GM11168 (cell line): Measurements from ENCODE around the gene MED14.

Source experiments
- in situ Hi-C: fragments of 300-500 bp; cut with MboI; formaldehyde crosslinking; loops from one replicate; pipeline ENCODE4 v1.12.0; 2022; ENCODE audit warnings: low sequenced_read_pairs; ENCODE audit not compliant: unreplicated experiment

Gene MED14

DNA sequence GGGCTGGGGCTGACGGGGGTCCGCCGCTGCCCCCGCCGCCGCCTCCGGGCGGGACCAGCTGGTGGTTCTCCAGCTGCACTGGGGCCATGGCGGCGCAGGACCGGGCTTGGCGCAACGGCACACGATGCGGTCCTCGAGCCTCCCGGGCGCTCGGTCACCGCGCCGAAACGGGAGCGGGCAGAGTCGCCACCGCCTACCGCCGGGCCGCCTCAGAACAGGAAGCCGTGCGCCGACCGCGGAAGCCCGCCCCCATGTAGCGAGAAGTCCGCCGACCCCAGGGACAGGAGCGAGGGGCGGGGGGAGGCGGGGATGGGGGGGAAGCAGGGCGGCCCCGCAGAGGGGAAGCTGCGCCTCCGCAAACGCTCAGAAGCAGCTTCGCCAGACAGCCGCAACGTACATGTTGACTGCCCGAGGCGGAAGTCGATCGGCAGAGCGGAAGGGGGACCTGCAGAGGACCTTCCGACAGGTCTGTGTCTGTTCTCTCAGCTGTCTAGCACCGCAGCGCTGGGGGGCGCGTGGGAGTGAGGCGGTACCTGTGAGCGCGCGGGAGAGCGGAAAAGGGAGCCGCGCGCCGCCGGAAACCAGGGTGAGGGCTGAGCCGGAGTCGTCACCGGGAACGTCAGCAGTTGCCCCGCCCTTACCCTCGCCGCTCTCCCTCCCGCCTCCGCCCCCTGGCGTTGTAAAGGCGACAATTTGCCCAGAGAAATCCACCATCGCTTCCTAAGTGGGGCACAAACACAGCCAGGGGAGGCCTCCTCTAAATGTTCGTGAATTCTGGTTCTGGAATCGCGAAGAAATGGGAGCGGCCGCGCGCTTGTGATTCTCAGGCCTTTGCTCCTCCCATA lies at the start of gene MED14:
Gene MED14, minus strand, starts transcription at position 218 of the 845 bp plus-strand sequence. Its CDS starts 130 bp downstream, at position 88.
- in situ Hi-C loops, result no loop called here

DNA sequence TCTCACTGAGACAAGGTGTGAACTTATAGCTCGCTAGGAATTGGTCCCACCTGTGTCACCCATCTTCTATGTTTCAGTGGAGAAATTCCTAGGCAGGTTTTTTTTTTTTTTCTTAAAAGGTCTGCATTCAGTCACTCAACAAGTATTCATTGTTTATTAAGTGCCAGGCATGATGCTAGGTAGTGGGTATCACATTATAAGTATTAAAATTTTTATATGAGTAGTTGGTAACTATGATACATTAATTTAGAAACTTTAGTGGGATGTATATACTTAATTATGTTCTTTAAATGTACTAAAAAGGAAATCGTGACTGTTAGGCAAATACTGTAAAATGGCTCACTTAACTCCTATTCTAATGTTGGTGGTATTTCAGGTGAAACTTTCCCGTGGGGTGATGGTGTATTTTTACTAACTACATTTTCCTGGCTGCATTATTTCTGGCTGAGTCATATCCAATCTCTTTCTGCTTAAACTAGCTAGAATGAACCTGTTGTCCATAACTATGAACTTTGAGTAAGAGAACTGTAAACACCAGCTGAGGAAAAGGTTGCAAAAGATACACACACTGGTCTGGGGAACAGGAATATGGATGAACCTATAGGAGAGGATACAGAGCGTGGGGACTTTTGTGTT lies 49.3 kb upstream of the MED14 start:
- in situ Hi-C loops, result loop anchor here (25.0 kb wide), 1 partner anchor 122 kb away; no protein-coding TSS in a partner anchor

DNA sequence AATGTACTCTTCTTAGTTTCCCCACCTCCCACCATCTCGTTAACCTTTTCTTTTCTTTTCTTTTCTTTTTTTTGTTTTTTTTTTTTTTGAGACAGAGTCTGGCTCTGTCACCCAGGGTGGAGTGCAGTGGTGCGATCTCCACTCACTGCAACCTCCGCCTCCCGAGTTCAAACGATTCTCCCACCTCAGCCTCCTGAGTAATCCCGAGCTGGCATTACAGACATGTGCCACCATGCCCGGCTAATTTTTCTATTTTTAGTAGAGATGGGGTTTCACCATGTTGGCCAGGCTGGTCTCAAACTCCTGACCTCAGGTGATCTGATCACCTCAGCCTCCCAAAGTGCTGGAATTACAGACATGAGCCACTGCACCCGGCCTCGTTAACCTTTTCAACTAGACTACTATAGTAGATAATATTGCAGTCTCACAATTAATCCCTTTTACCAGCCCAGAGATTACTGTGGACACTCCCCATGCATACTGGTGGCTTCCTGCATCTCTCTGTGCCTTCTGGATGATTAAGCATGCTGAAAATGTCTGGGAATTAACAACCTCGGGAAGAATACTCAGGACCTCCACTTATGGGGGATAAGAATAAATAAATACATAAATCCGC lies 47.4 kb upstream of the MED14 start:
- in situ Hi-C loops, result loop anchor here (25.0 kb wide), 1 partner anchor 120 kb away; no protein-coding TSS in a partner anchor

DNA sequence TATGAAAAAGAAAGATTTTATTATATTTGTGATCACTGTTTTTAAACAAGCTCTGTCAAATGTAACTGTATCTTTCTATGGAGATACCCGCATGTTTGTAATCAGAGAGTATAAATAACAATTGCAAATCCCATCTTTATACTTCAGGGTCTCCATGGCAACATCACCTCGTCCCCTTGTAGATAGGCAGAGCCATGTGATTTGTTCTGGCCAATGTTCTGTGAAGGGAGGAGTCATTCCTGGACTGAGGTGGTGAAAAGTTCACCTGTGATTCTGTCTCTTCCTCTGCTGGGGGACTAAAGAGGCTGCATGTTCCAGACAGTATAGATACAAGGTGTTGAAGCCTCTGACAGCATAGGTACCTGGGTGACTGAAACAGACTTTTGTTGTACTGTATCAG lies 45.6 kb upstream of the MED14 start:
- in situ Hi-C loops, result loop anchor here (25.0 kb wide), 1 partner anchor 119 kb away; no protein-coding TSS in a partner anchor

DNA sequence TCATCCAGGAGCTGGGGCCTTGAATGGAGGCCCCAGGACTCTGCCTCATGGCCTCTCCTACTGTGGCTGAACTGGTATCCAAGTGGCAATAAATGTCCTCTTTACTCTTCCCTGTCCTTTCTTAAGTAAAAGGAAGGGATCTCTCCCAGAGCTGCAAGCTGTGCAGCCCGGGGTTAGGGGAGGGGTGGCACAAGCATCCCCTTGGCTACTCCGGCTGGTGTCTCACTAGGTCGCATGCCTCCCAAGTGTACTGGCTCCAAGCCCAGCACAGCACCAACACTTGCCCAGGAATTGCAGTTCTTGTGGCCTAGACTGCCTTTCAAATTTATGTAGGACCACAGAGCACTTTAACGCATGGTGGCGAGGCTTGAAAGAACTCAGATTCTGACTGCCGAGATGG lies 44.7 kb upstream of the MED14 start:
- in situ Hi-C loops, result loop anchor here (25.0 kb wide), 1 partner anchor 118 kb away; no protein-coding TSS in a partner anchor

DNA sequence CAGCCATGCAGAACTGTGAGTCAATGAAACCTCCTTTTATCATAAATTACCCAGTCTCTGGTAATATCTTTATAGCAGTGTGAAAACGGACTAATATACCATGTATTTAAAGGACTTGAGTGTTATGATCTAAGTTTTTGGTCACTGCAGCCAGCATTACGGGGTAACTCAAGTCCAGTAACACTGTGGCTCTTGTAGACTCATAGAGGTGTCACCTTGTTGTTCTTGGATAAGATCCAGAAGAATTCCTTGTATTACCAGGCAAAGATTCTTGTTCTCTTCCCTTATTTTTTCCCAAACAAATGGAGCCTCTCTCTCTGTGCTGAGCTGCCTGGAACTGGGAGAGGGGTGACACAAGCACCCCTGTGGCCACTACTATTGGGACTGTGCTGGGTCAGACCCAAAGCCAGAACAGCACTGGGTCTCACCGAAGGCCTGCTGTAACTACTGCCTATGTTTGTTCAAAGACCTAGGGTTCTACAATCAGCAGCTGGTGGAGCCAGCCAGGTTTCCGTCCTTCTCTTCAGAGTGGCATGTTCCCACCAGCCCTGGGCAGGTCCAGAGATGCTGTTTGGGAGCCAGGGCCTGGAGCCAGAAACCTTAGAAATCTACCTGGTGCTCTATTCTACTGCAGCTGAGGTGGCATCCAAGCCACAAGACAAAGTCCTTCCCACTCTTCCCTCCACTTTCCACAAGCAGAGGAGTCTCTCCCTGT lies 43.7 kb upstream of the MED14 start:
- in situ Hi-C loops, result loop anchor here (25.0 kb wide), 1 partner anchor 117 kb away; no protein-coding TSS in a partner anchor

DNA sequence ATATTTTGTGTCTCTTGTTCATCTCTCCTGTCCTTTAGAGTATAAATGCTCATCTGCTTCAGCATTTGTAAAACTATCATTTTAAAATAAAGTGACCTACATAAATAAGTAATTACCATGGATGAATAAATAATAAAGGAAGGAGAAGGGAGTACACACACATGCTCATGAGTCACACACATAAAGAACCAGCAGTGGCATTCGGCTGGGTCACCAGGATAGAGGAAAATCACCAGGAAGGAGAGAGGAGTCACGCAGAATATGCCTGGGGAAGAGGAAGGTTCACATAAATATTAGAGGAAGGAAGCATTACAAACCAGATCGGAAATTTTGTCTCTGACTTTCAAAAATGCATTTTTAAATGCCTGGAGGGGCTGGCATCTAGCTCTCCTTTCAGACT lies 38.5 kb upstream of the MED14 start:
- in situ Hi-C loops, result no loop called here

DNA sequence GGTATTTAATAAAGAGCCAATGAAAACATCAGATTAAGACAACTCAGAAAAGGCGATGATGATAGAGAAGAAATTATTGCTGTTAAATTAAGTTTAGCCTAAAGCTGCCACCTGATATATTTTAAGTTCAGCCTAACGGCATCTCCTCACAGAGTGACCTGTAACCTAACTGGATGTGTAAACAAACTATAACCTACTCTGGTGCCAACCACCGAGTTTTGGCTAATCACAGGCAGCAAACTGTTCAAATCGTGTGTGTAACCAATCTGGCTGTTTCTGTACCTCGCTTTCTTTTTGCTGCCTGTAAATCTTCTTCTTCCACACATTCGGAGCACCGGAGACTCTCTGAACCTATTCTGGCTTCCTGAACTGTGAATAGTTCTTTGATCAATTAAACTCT lies 37.8 kb upstream of the MED14 start:
- in situ Hi-C loops, result no loop called here

DNA sequence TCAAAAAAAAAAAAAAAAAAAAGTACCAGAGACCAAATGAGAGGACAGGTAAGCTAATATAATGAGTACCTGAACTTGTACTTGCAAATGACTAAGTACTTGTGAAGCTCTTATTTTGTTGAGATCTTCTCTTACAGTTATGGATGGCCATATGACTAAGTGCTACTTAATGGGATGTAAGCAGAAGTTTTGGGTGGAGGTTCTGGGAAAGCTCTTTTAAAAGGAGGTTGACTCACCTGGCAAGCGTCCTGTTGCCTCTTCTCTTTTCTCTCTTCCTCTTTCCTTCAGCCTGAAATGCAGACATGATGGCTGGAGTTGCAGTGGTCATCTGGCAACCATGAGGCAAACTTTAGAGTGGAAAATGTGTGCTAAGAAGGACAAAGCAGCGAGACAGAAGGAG lies 36.9 kb upstream of the MED14 start:
- in situ Hi-C loops, result no loop called here

DNA sequence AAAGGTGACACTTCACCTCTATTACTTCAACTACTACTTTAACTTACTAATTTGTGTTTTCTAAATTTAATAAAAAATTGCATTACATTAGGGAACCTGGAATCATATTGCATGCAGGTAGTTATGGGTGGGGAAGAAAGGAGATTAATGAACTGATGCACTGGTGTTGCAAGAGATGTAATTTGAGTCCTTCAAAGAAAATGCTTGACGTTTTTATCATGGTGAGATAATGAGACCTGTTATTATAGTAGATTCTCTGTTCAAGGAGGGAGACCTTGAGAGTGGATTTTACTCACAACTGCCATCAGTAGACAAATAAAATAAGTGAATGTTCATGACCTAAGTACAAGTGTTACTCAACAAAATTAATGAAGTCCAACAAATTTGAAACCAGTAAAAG lies 26.4 kb upstream of the MED14 start:
- in situ Hi-C loops, result no loop called here

DNA sequence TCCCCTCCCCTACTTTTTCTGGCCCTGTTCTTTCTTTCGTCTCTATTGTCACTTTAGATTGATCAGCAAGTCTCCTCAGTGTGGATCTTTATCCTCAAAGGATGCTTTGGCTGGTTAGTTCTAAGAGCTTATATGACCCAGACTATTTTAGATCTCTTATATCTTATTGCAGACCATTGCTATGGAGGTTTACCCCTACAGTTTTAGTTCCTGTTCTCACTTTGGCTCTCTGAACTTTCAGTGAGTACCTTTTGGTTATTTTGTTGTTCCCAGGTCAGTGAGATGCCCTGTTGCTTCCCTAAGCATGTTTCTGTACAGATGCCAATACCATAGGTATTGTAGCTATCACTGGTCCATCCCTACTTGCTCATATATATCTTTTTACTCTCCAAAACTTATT lies 24.0 kb upstream of the MED14 start:
- in situ Hi-C loops, result no loop called here

DNA sequence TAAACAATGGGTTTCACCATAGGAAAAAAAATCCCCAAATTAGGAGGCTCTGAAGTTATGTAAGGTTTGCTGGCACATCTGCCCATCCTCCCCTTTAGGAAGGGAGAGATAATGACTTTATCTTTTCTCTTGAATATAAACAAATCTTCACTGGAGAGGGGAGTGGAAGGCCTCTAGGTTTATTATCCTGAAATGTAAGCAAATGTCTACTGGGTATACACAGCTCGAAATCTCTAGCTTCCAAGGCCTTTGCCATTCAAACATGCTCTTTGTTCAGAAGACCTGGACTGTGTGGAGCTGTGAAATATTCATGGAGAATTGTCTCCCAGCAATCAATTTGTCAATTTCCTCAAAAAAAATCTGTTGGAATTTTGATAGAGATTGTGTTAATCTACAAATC lies 21.7 kb upstream of the MED14 start:
- in situ Hi-C loops, result no loop called here

DNA sequence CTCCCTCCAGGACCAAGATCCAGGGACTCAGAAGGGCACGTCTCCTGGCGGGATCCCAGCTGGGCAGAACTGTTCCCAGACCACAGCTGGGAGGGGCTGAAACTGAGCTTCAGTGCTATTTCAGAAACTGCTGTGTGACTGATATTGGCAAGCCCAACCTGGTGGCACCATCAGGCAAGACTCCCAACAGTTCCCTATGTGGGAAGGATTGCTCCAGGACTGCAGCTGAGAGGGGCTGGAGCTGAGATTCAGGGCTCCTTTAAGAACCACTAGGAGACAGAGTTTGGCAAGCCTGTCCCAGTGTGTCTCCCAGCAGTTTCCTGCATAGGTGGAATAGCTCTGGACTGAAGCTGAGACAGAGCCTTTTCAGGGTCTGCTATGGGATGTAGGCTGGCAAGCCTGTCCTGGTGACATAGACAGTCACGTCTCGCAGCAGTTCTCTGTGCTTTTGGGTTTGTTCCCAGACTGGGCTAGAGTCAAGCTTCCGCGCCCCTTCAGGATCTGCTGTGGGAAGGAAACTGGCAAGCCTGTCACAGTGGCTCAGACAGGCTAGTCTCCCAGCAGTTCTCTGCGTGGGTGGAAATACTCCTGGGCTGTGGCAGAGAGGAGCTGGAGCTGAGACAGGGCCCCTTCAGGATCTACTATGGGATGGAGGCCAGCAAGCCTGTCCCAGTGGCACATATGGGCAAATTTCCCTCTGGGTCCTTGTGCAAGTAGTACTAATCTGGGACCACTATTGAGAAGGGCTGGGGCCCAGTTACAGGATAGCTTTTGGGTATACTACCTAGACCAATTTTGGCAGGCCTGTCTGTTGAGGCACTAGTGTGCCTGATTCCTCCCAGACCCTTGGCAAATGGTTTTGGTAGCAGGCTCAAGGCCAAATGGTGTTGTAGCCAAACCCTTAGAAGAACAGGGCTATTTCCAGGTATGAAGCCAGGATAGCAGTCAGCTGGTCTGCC lies 20.2 kb upstream of the MED14 start:
- in situ Hi-C loops, result no loop called here

DNA sequence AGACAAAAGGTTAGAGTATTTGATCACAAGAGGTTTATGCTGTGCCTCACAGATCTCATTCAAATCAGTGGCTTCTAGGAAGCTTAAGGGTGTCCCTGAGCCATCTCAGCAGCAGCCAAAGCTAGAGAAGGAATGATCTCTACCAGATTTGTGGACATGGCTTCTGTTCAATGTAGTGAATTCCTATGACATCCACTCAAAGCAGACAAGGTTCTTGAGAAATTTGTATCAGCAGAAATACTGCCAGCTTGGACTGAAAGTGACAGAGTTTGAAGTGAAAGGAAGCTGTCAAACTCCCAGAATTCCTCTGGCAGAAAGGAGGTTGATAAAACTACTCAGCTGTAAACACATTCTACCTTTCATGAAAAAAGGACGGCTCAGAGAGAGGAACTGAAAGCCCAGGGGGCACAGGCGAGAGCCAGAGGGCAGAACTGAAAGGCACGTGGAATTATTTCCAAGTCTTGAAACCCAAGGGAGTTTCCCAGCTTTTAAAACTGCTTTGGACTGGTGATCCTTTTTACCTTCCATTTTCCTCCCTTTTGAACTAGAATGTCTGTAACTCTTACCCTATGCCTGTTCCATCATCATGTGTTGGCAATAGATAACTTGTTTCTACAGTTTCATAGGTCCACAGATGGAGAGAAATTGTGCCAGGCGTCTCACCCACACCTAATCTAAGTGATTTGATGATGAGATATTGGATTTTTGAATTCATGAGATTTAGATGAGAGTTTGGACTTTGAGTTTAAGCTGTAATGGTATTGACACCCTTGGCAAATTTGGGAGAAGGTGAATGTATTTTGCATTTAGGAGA lies 14.5 kb upstream of the MED14 start:
- in situ Hi-C loops, result no loop called here

DNA sequence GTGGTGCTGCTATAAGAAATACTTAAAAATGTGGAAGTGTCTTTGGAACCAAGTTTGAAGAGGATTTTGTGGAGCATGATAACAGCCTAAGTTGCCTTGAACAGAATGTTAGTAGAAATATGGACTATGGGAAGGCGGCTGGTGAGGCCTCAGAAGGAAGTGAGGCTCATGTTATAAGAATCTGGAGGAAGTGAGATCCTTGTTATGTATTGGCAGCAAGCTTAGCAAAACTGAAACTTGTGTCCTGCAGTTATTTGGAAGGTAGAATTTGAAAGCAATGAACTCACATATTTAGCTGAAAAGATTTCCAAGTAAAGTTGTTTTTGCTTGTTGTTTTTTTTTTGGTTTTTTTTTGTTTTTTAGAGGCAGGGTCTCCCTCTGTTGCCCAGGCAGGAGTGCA lies 13.6 kb upstream of the MED14 start:
- in situ Hi-C loops, result no loop called here

DNA sequence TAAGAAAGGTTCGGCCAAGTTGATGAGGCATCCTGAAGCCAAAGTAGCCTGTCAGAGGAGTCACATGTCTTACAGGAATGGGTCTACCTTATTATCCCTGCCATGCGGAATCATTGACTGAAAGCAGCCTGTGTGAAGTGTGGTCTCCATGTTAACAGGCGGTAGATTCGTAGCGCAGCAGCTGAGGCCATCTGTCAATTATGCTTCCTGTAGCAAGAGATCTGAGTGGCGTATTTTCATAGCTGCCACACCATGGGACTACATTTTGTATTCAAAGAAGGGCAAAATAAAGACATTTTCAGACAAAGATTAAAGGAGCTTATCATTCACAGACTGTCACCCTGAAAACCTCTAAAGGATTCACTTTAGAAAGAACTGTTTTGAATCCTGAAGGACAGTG lies 11.2 kb upstream of the MED14 start:
- in situ Hi-C loops, result no loop called here

DNA sequence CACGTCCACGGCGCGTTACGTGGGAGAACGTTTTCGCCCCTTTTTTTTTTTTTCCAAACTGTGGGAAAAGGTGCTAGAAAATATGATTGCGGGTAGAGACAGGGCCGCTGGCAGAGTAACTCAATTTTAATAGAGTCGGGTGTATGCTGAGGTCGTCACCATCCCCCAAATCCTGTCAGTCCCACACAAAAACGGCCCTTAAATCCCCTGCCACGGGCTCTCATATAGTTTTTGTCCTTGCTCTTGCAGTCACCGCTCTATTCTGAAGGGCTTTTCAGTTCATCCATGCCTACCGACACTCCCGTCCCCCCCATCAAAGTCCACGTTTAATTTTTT lies 796 bp upstream of the MED14 start:
- in situ Hi-C loops, result no loop called here

DNA sequence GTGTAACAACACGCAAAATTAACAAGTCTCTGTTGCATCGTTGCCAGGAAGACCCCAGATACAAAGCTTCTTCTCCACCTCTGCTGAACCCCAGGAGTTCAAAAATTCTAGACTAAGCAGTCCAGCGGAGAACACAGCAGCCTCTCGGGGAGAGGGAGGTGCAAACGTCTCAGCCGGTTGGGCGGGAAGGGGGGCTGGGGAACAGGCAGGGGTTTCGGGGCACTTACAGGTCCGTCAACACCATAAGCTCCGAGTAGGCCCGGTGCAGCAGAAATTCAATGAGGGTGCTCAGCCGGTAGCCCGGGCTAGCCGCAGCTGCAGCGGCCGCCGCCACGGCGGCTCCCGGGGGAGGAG lies 394 bp downstream of the MED14 start:
- in situ Hi-C loops, result no loop called here

DNA sequence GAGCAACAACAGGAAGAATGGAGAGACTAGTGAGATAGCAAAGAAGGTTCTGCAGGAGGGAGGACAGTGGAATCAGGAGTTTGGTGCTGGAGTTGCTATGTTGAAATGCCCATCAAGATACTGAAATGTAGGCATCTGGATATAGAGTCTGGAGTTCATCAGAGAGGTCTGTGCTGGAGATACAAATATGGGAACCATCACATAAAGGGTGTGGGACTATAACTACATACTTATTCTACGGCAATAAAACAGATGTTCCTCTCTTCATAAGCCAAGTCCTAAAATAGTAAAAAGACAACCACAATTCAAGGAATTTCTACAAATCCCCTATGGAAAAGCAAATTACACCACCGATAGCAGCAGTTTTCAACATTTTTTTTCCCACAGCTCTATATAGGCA lies 1.6 kb downstream of the MED14 start:
- in situ Hi-C loops, result no loop called here
